Kidney (tissue), 14 donors: ENCODE data around the gene EBF4. TPM values are rescaled to one million over a fixed set of nuclear protein-coding genes. Genes with fewer than 3 reads are reported as not detected.
A peak's percentile ranks its signal among the peaks of the same experiment; 100 is the strongest.

Experiments used
- DNase-seq, 5 donors: peaks; one replicate each; pipeline ENCODE4 v3.0.0-alpha.2; 2013 to 2020
- FAIRE-seq: peaks from 2 replicates; lab custom pipeline; 2012; peaks lifted over from hg19 to GRCh38; lab: Jason Lieb, UNC
- H3K27ac ChIP-seq, 2 donors: one replicate each; pipeline ENCODE4 v1.7.0; 2013; ENCODE audit warnings: low read depth in 2 of 2, low read length in 2 of 2, inconsistent platforms in 1 of 2
- H3K27me3 ChIP-seq: one replicate; pipeline ENCODE4 v1.7.1; 2013; ENCODE audit warnings: low read length, inconsistent platforms; ENCODE audit not compliant: control insufficient read depth, insufficient read depth
- H3K36me3 ChIP-seq, 3 donors: one replicate each; pipeline versions ENCODE4 v1.7.0 to v1.7.1; 2013; ENCODE audit warnings: low read length in 3 of 3, control low read depth in 1 of 3, inconsistent platforms in 1 of 3; ENCODE audit not compliant: insufficient read depth in 3 of 3, control insufficient read depth in 2 of 3
- H3K4me1 ChIP-seq, 3 donors: one replicate each; pipeline versions ENCODE4 v1.7.0 to v1.7.1; 2013; ENCODE audit warnings: low read length in 3 of 3, inconsistent platforms in 1 of 3, low read depth in 1 of 3; ENCODE audit not compliant: control insufficient read depth in 2 of 3, insufficient read depth in 2 of 3
- H3K4me3 ChIP-seq, 3 donors: one replicate each; pipeline versions ENCODE4 v1.7.0 to v1.8.1; 2013; ENCODE audit warnings: low read length in 3 of 3, control low read depth in 1 of 3, inconsistent platforms in 1 of 3
- H3K9ac ChIP-seq, 3 donors: one replicate each; pipeline versions ENCODE4 v1.7.0 to v1.7.1; 2013; ENCODE audit warnings: low read length in 3 of 3, control low read depth in 1 of 3, inconsistent platforms in 1 of 3
- H3K9me3 ChIP-seq, 3 donors: one replicate each; pipeline versions ENCODE4 v1.7.0 to v1.7.1; 2013; ENCODE audit warnings: low read length in 3 of 3, control low read depth in 1 of 3, inconsistent platforms in 1 of 3; ENCODE audit not compliant: control insufficient read depth in 2 of 3, insufficient read depth in 1 of 3
- CTCF ChIP-seq: IDR thresholded peaks from 3 replicates; pipeline ENCODE4 v1.5.1; 2012; ENCODE audit warnings: mild to moderate bottlenecking, moderate library complexity, borderline replicate concordance; ENCODE audit not compliant: insufficient read depth; ENCODE audit errors: extremely low read depth
- intact Hi-C: fragments of 100-400 bp; cut with DNase I; formaldehyde crosslinking; loops from one replicate; pipeline ENCODE4 v1.11.1; 2022
- polyA plus RNA-seq: library from polyadenylated mRNA; stranded (reverse); fragments of 350-450 nt; fragmentation: Illumina TruSeq; extraction: RNeasy Lipid Tissue Mini Kit (QIAGEN cat#74804); gene quantifications from one replicate; pipeline ENCODE4 v1.2.3, GENCODE V29; 2014; ENCODE audit warnings: low read depth, low replicate concordance; ENCODE audit not compliant: insufficient read depth
- total RNA-seq: library from RNA; stranded (reverse); fragmentation: NEBNext Ultra II Directional; extraction: Animal tissue kit (Norgen Biotek cat#: 25700); gene quantifications from one replicate; pipeline ENCODE4 v1.2.1, GENCODE V29; 2021
- donor health status: control.
- donor health status: control.
- donor health status: control.
- donor health status: control.
- donor health status: control.
- donor health status: DM: yes; HTN: yes; CAD: no.
- donor health status: Normal renal cell carcinoma (clear cell type).

Gene EBF4
- total and polyA plus RNA-seq, 2 donors from 2014 or later, result 8.8 to 10.2 TPM

- Histone ChIP-seq H3K4me3 (peak overlapping the region in 1 of 3 donors; percentile 65), H3K9ac (no peak overlapping the region), H3K27me3 (peaks cover 5% of the 10 kb centered on the region), H3K9me3 (no peaks in the 10 kb centered on the region), H3K27ac (no peak overlapping the region), H3K36me3 (no peaks in the 10 kb centered on the region), H3K4me1 (peaks cover 0 to 3% (median 3%) of the 10 kb centered on the region in 3 donors)
- no peak for TF ChIP-seq CTCF
- FAIRE-seq (no peak), DNase-seq (peak in 1 of 5 donors; percentile 7)
- intact Hi-C loops, result no loop called here
Observed at GRCh38 chr20:2801286-2801728, 108.7 kb downstream of the EBF4 start.

- no peak for FAIRE-seq
- intact Hi-C loops, result no loop called here
- no peak overlapping the region for H3K4me3 ChIP-seq
- TF ChIP-seq CTCF, result no peak
- H3K27ac ChIP-seq, result no peak overlapping the region
- H3K9me3 ChIP-seq, result no peaks in the 10 kb centered on the region
- no peak for DNase-seq
- H3K9ac ChIP-seq, result no peak overlapping the region
- H3K27me3 ChIP-seq, result peaks cover 5% of the 10 kb centered on the region
- H3K4me1 ChIP-seq, result peaks cover 0 to 3% (median 3%) of the 10 kb centered on the region in 3 donors
- H3K36me3 ChIP-seq, result no peaks in the 10 kb centered on the region
Observed at GRCh38 chr20:2804041-2804828, 111.7 kb downstream of the EBF4 start.

- Histone ChIP-seq H3K36me3 (no peaks in the 10 kb centered on the region), H3K27me3 (peaks cover 5% of the 10 kb centered on the region), H3K27ac (no peak overlapping the region), H3K9me3 (no peaks in the 10 kb centered on the region), H3K4me3 (no peak overlapping the region), H3K4me1 (peaks cover 0 to 3% (median under 1%) of the 10 kb centered on the region in 3 donors), H3K9ac (no peak overlapping the region)
- TF ChIP-seq CTCF, result no peak
- FAIRE-seq (no peak), DNase-seq (peak in 4 of 5 donors; percentile 38 to 60 (median 49))
- intact Hi-C loops, result no loop called here
Observed at GRCh38 chr20:2804852-2805688, 112.5 kb downstream of the EBF4 start.
